Keratinocyte (primary cell): Measurements from ENCODE around the gene SDC1. TPM values are rescaled to one million over a fixed set of nuclear protein-coding genes. Genes with fewer than 3 reads are reported as not detected.

Experiments
- DNase-seq: peaks from one replicate; pipeline ENCODE4 v3.0.0-alpha.2; 2011; ENCODE audit warnings: low read depth, missing footprints, low spot score
- FAIRE-seq: peaks from 2 replicates; lab custom pipeline; 2011; peaks lifted over from hg19 to GRCh38; lab: Jason Lieb, UNC
- H2AFZ ChIP-seq: 2 replicates; pipeline ENCODE4 v1.6.0; 2012; ENCODE audit warnings: low read length, control low read depth, inconsistent platforms; ENCODE audit not compliant: control insufficient read depth
- H3K27ac ChIP-seq: 2 replicates; pipeline ENCODE4 v1.5.1; 2011; ENCODE audit warnings: low read length; ENCODE audit not compliant: control insufficient read depth, insufficient read depth
- H3K27me3 ChIP-seq: 3 replicates; pipeline ENCODE4 v1.6.0; 2011; ENCODE audit warnings: low read length; ENCODE audit not compliant: control insufficient read depth, insufficient read depth; ENCODE audit errors: extremely low read depth
- H3K36me3 ChIP-seq, 2 experiments: 2 replicates in 1 of 2; 3 replicates in 1 of 2; pipeline ENCODE4 v1.5.1; 2011; ENCODE audit warnings: low read length in 2 of 2, mild to moderate bottlenecking in 1 of 2; ENCODE audit not compliant: control insufficient read depth in 2 of 2, insufficient read depth in 2 of 2; ENCODE audit errors: extremely low read depth in 1 of 2
- H3K4me1 ChIP-seq: 3 replicates; pipeline ENCODE4 v1.5.1; 2011; ENCODE audit warnings: low read length; ENCODE audit not compliant: control insufficient read depth, insufficient read depth; ENCODE audit errors: extremely low read depth
- H3K4me2 ChIP-seq: 3 replicates; pipeline ENCODE4 v1.6.0; 2011; ENCODE audit warnings: low read depth, low read length; ENCODE audit not compliant: control insufficient read depth, insufficient read depth; ENCODE audit errors: extremely low read depth
- H3K4me3 ChIP-seq, 3 experiments: fragments of 200-600 bp in 1 of 3; sonication (generic) in 1 of 3; 2 replicates in 2 of 3; 3 replicates in 1 of 3; pipeline ENCODE4 v1.5.1; 2011 to 2016; ENCODE audit warnings: low read length in 3 of 3, mild to moderate bottlenecking in 3 of 3, control low read depth in 2 of 3, inconsistent platforms in 1 of 3, low read depth in 1 of 3, mixed read lengths in 1 of 3, mixed run types in 1 of 3, moderate library complexity in 1 of 3; ENCODE audit not compliant: control insufficient read depth in 2 of 3, insufficient read depth in 2 of 3; ENCODE audit errors: extremely low read depth in 1 of 3
- H3K79me2 ChIP-seq: 2 replicates; pipeline ENCODE4 v1.6.0; 2012; ENCODE audit warnings: low read length; ENCODE audit not compliant: control insufficient read depth, insufficient read depth
- H3K9ac ChIP-seq: 3 replicates; pipeline ENCODE4 v1.6.0; 2011; ENCODE audit warnings: low read length; ENCODE audit not compliant: control insufficient read depth, insufficient read depth; ENCODE audit errors: extremely low read depth
- H3K9me1 ChIP-seq: 3 replicates; pipeline ENCODE4 v1.6.0; 2011; ENCODE audit warnings: low read length; ENCODE audit not compliant: control insufficient read depth, insufficient read depth; ENCODE audit errors: extremely low read depth
- H3K9me3 ChIP-seq: 2 replicates; pipeline ENCODE4 v1.5.1; 2012; ENCODE audit warnings: low read depth, low read length; ENCODE audit not compliant: control insufficient read depth
- H4K20me1 ChIP-seq: 3 replicates; pipeline ENCODE4 v1.6.0; 2011; ENCODE audit warnings: low read length; ENCODE audit not compliant: control insufficient read depth, insufficient read depth; ENCODE audit errors: extremely low read depth
- CTCF ChIP-seq, 3 experiments: IDR thresholded peaks in 1 of 3; conservative IDR thresholded peaks in 1 of 3; optimal IDR thresholded peaks in 1 of 3; 2 replicates in 2 of 3; 3 replicates in 1 of 3; pipeline versions ENCODE3 to v1.5.1; 2011; ENCODE audit warnings: low read length in 3 of 3, mild to moderate bottlenecking in 3 of 3, moderate library complexity in 2 of 3, control low read depth in 1 of 3, inconsistent platforms in 1 of 3; ENCODE audit not compliant: insufficient read depth in 2 of 3; ENCODE audit errors: extremely low read depth in 1 of 3
- EZH2 ChIP-seq: IDR thresholded peaks from one replicate; pipeline ENCODE4 v1.6.1; 2012; ENCODE audit warnings: inconsistent platforms, mild to moderate bottlenecking, low read length, moderate library complexity
- dilution Hi-C: fragments of 300-500 bp; cut with MboI; formaldehyde crosslinking; loops from one replicate; pipeline ENCODE4 v1.7.0; 2020; ENCODE audit warnings: low sequenced_read_pairs; ENCODE audit not compliant: extremely low pct_ligation_motif_present
- polyA plus RNA-seq, 5 experiments: library from polyadenylated mRNA; depleted of rRNA in 3 of 5; stranded (reverse) in 3 of 5; stranded (forward) in 1 of 5; unstranded in 1 of 5; fragments of >200 nt; gene quantifications; 1 replicate in 1 of 5; 2 replicates in 3 of 5; 3 replicates in 1 of 5; pipeline versions ENCODE4 v1.2.1 to v1.2.3, GENCODE V29; 2011 to 2012; ENCODE audit warnings: missing spikeins in 2 of 5, low read depth in 1 of 5, low replicate concordance in 1 of 5

The SDC1 gene
- polyA plus RNA-seq, 1 donor (not counting 4 experiments of a cell fraction or from before 2014, with no cell fraction given), result 696 TPM

- H3K27ac ChIP-seq, result peak overlapping the region; percentile 100
- H3K27me3 ChIP-seq, result no peaks in the 10 kb centered on the region
- peaks cover 53% of the 10 kb centered on the region for H3K4me1 ChIP-seq
- H3K9me3 ChIP-seq, result no peaks in the 10 kb centered on the region
- dilution Hi-C loops, result no loop called here
- FAIRE-seq (no peak), DNase-seq (no peak)
- H3K4me2 ChIP-seq, result peak overlapping the region; percentile 75
- peak overlapping the region in 1 of 3 experiments; percentile 17 for H3K4me3 ChIP-seq
- no peaks in the 10 kb centered on the region for H4K20me1 ChIP-seq
- peak overlapping the region; percentile 99 for H3K9ac ChIP-seq
- no peaks in the 10 kb centered on the region for H3K9me1 ChIP-seq
- no peaks in the 10 kb centered on the region for H3K36me3 ChIP-seq
- TF ChIP-seq EZH2, result no peak
- TF ChIP-seq CTCF (optimal IDR thresholded peaks at IDR 0.05 in 1 of 3, IDR thresholded peaks at IDR 0.05 in 1 of 3, conservative IDR thresholded peaks at IDR 0.05 in 1 of 3; ENCODE audit: extremely low read depth in 1 of 3, insufficient read depth in 2 of 3, low read length in 3 of 3), result no peak
- H3K79me2 ChIP-seq, result peaks cover 4% of the 10 kb centered on the region
- peak overlapping the region; percentile 57 for H2AFZ ChIP-seq
Observed at GRCh38 chr2:20231159-20231558, 6.2 kb upstream of the SDC1 start.

- FAIRE-seq (no peak), DNase-seq (no peak)
- H3K27me3 ChIP-seq, result no peaks in the 10 kb centered on the region
- dilution Hi-C loops, result no loop called here
- no peak overlapping the region for H3K4me3 ChIP-seq
- peaks cover 50% of the 10 kb centered on the region for H3K4me1 ChIP-seq
- H3K79me2 ChIP-seq, result peaks cover 7% of the 10 kb centered on the region
- H2AFZ ChIP-seq, result no peak overlapping the region
- no peaks in the 10 kb centered on the region for H3K36me3 ChIP-seq
- H3K9ac ChIP-seq, result no peak overlapping the region
- H3K27ac ChIP-seq, result no peak overlapping the region
- no peaks in the 10 kb centered on the region for H4K20me1 ChIP-seq
- H3K9me3 ChIP-seq, result no peaks in the 10 kb centered on the region
- TF ChIP-seq CTCF (optimal IDR thresholded peaks at IDR 0.05 in 1 of 3, IDR thresholded peaks at IDR 0.05 in 1 of 3, conservative IDR thresholded peaks at IDR 0.05 in 1 of 3; ENCODE audit: extremely low read depth in 1 of 3, insufficient read depth in 2 of 3, low read length in 3 of 3) (no peak), EZH2 (no peak)
- no peak overlapping the region for H3K4me2 ChIP-seq
- H3K9me1 ChIP-seq, result no peaks in the 10 kb centered on the region
Observed at GRCh38 chr2:20230114-20230425, 5.1 kb upstream of the SDC1 start.
